GM23338 (cell line): Measurements from ENCODE around the gene EML3. TPM values are rescaled to one million over a fixed set of nuclear protein-coding genes. Genes with fewer than 3 reads are reported as not detected.

Experiments used
- ATAC-seq: fragments of 200-7000 bp; cut with Tn5 transposase; 3 replicates; pipeline ENCODE4 v1.9.1; 2020
- DNase-seq: peaks from one replicate; pipeline ENCODE4 v3.0.0-alpha.2; 2015; ENCODE audit warnings: low spot score
- H2AFZ ChIP-seq: fragments of 200-600 bp; sonication (generic); 2 replicates; pipeline ENCODE4 v1.8.0; 2016; ENCODE audit warnings: antibody characterized with exemption, mild to moderate bottlenecking, moderate library complexity
- H3F3A ChIP-seq: fragments of 200-600 bp; sonication (generic); replicated peaks from 2 replicates; pipeline ENCODE4 v1.8.0; 2017; ENCODE audit warnings: antibody characterized with exemption, mixed run types, low read depth
- H3K27ac ChIP-seq: fragments of 200-600 bp; sonication (generic); 2 replicates; pipeline ENCODE4 v1.6.1; 2016; ENCODE audit warnings: low read depth
- H3K27me3 ChIP-seq: fragments of 200-600 bp; sonication (generic); 2 replicates; pipeline ENCODE4 v1.8.0; 2016; ENCODE audit warnings: mild to moderate bottlenecking, mixed run types, moderate library complexity; ENCODE audit not compliant: insufficient read depth
- H3K36me3 ChIP-seq: fragments of 200-600 bp; sonication (generic); 2 replicates; pipeline ENCODE4 v1.8.0; 2016; ENCODE audit warnings: mild to moderate bottlenecking; ENCODE audit not compliant: insufficient read depth
- H3K4me1 ChIP-seq: fragments of 200-600 bp; sonication (generic); 2 replicates; pipeline ENCODE4 v1.8.0; 2016; ENCODE audit warnings: mild to moderate bottlenecking, moderate library complexity; ENCODE audit not compliant: insufficient read depth
- H3K4me2 ChIP-seq: fragments of 200-600 bp; sonication (generic); 2 replicates; pipeline ENCODE4 v1.7.1; 2017; ENCODE audit warnings: mixed run types
- H3K4me3 ChIP-seq: fragments of 200-600 bp; sonication (generic); 2 replicates; pipeline ENCODE4 v1.6.1; 2016; ENCODE audit warnings: mixed run types
- H3K79me2 ChIP-seq: fragments of 200-600 bp; sonication (generic); replicated peaks from 2 replicates; pipeline ENCODE4 v1.8.0; 2017; ENCODE audit warnings: mild to moderate bottlenecking; ENCODE audit not compliant: insufficient read depth
- H3K9me2 ChIP-seq: fragments of 200-600 bp; sonication (generic); 2 replicates; pipeline ENCODE4 v1.8.0; 2017; ENCODE audit not compliant: insufficient read depth
- H4K20me1 ChIP-seq: fragments of 200-600 bp; sonication (generic); replicated peaks from 2 replicates; pipeline ENCODE4 v1.8.0; 2017; ENCODE audit warnings: mild to moderate bottlenecking; ENCODE audit not compliant: insufficient read depth
- H3K27ac Mint-ChIP-seq: 2 replicates; pipeline ENCODE4 v1.8.0; 2020; ENCODE audit warnings: inconsistent platforms, mild to moderate bottlenecking, moderate library complexity, mixed read lengths
- H3K27me3 Mint-ChIP-seq: 3 replicates; pipeline ENCODE4 v1.8.0; 2022; ENCODE audit warnings: low read depth, mild to moderate bottlenecking, moderate library complexity, mixed read lengths, inconsistent platforms; ENCODE audit not compliant: insufficient read depth, poor library complexity
- H3K36me3 Mint-ChIP-seq: 3 replicates; pipeline ENCODE4 v1.8.0; 2021; ENCODE audit warnings: low read depth, mild to moderate bottlenecking, inconsistent platforms, moderate library complexity, mixed read lengths
- H3K4me1 Mint-ChIP-seq: 3 replicates; pipeline ENCODE4 v1.8.0; 2020; ENCODE audit warnings: mild to moderate bottlenecking, inconsistent platforms, mixed read lengths
- H3K4me3 Mint-ChIP-seq: 3 replicates; pipeline ENCODE4 v1.8.0; 2021; ENCODE audit warnings: moderate library complexity, mild to moderate bottlenecking, inconsistent platforms, mixed read lengths
- H3K9me3 Mint-ChIP-seq: 3 replicates; pipeline ENCODE4 v1.8.0; 2020; ENCODE audit warnings: moderate library complexity, mild to moderate bottlenecking, inconsistent platforms, mixed read lengths
- CREB1 ChIP-seq: fragments of 250-450 bp; sonication (Bioruptor Pico); IDR thresholded peaks from 2 replicates; pipeline ENCODE4 v1.5.0; 2020; ENCODE audit warnings: low read depth, mild to moderate bottlenecking, moderate library complexity
- EZH2 ChIP-seq: fragments of 200-600 bp; sonication (generic); IDR thresholded peaks from one replicate; pipeline ENCODE4 v1.8.0; 2017; ENCODE audit warnings: antibody characterized with exemption, mild to moderate bottlenecking, low read depth; ENCODE audit not compliant: unreplicated experiment
- EZH2phosphoT487 ChIP-seq: fragments of 200-600 bp; sonication (generic); IDR thresholded peaks from one replicate; pipeline ENCODE4 v1.8.1; 2018; ENCODE audit warnings: antibody characterized with exemption; ENCODE audit not compliant: unreplicated experiment
- JUNB ChIP-seq: IDR thresholded peaks from one replicate; pipeline ENCODE4 v1.6.1; 2016; ENCODE audit warnings: antibody characterized with exemption; ENCODE audit not compliant: unreplicated experiment
- NANOG ChIP-seq: IDR thresholded peaks from 2 replicates; pipeline ENCODE4 v1.6.1; 2016; ENCODE audit warnings: antibody characterized with exemption, borderline replicate concordance
- POLR2AphosphoS5 ChIP-seq: IDR thresholded peaks from 2 replicates; pipeline ENCODE4 v1.6.1; 2016; ENCODE audit warnings: antibody characterized with exemption, low read depth
- STAT1 ChIP-seq: IDR thresholded peaks from one replicate; pipeline ENCODE4 v1.6.1; 2016; ENCODE audit warnings: antibody characterized with exemption; ENCODE audit not compliant: unreplicated experiment
- ZNF331 ChIP-seq: fragments of 250-450 bp; sonication (Bioruptor Pico); IDR thresholded peaks from 2 replicates; pipeline ENCODE4 v1.5.0; 2020; ENCODE audit warnings: low read depth, mild to moderate bottlenecking, moderate library complexity
- polyA plus RNA-seq: library from polyadenylated mRNA; unstranded; fragments of >200 nt; fragmentation: Nextera tagmentation; extraction: Ambion mirVana; gene quantifications from 2 replicates; pipeline ENCODE4 v1.2.1, GENCODE V29; 2016
- total RNA-seq: library from RNA; depleted of rRNA; stranded (reverse); fragments of >200 nt; shearing (Covaris generic); gene quantifications from 2 replicates; pipeline ENCODE4 v1.2.3, GENCODE V29; 2014
- TF ChIP-seq, protein P1 (sequence below), 2 experiments: fragments of 200-600 bp in 1 of 2; sonication (generic) in 1 of 2; conservative IDR thresholded peaks; 2 replicates each; pipeline versions ENCODE4 v1.5.1 to v1.6.1; 2016 to 2017; ENCODE audit warnings: antibody characterized with exemption in 2 of 2, low read depth in 2 of 2, mild to moderate bottlenecking in 2 of 2, moderate library complexity in 1 of 2
- TF ChIP-seq, protein P2 (sequence below): fragments of 250-450 bp; sonication (Bioruptor Pico); IDR thresholded peaks from 2 replicates; pipeline ENCODE4 v1.5.0; 2020; ENCODE audit warnings: mild to moderate bottlenecking, moderate library complexity

Gene EML3
- total and polyA plus RNA-seq, 2 experiments from 2014 or later = 15.4 to 17.1 TPM

DNA sequence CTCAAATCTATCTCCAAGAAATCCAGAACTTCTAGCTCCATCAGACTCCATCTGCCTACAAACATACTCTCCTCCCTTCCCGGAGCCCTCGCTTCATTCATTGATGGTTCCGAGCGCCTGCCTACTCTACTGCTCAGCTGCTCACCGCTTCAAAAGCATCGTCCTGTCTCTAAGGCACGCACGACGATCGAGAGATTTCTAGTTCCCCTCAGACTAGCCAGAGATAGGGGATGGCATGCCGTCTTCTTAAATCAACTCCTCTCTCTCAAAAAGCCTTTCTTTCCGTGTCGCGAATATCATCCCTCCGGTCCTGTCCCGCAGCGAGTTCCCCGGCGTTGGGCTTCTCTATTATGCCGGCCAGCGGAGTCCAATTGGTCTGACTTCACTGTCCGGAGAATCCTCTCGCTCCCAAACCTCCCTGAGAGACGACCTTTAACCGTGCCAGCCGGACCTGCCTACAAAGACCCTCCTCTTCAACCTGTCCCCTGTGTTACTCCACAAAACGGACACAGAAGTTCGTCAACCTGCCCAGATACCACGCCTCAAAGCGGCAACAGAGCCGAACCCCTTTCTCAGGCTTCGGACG, 39.5 kb downstream of the EML3 start:
- Mint-ChIP-seq H3K27ac (peak overlapping the region; percentile 99), H3K4me3 (peak overlapping the region; percentile 99), H3K9me3 (no peaks in the 10 kb centered on the region; the same call in 2 of the 3 replicates), H3K4me1 (peaks cover 33% of the 10 kb centered on the region), H3K27me3 (peaks cover 18% of the 10 kb centered on the region), H3K36me3 (peaks cover 75% of the 10 kb centered on the region)
- peak overlapping the region; percentile 79 for H3K4me3 ChIP-seq
- ATAC-seq = peak; percentile 2; the same call in 2 of the 3 replicates
- H4K20me1 ChIP-seq = peaks cover 48% of the 10 kb centered on the region
- no peaks in the 10 kb centered on the region for H3K27me3 ChIP-seq
- H3K4me1 ChIP-seq = peaks cover 24% of the 10 kb centered on the region
- peak overlapping the region; percentile 7 for H3K27ac ChIP-seq
- H3K9me2 ChIP-seq = no peaks in the 10 kb centered on the region
- no peak overlapping the region for H2AFZ ChIP-seq
- H3K36me3 ChIP-seq = peaks cover 46% of the 10 kb centered on the region
- H3K4me2 ChIP-seq = peak overlapping the region; percentile 99
- peak; percentile 26 for DNase-seq
- H3K79me2 ChIP-seq = peaks cover 55% of the 10 kb centered on the region
- H3F3A ChIP-seq = peaks cover 57% of the 10 kb centered on the region
- TF ChIP-seq, protein P1, sequence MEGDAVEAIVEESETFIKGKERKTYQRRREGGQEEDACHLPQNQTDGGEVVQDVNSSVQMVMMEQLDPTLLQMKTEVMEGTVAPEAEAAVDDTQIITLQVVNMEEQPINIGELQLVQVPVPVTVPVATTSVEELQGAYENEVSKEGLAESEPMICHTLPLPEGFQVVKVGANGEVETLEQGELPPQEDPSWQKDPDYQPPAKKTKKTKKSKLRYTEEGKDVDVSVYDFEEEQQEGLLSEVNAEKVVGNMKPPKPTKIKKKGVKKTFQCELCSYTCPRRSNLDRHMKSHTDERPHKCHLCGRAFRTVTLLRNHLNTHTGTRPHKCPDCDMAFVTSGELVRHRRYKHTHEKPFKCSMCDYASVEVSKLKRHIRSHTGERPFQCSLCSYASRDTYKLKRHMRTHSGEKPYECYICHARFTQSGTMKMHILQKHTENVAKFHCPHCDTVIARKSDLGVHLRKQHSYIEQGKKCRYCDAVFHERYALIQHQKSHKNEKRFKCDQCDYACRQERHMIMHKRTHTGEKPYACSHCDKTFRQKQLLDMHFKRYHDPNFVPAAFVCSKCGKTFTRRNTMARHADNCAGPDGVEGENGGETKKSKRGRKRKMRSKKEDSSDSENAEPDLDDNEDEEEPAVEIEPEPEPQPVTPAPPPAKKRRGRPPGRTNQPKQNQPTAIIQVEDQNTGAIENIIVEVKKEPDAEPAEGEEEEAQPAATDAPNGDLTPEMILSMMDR (conservative IDR thresholded peaks at IDR 0.05; ENCODE audit: low read depth in 2 of 2) = no peak
- TF ChIP-seq EZH2 (no peak), EZH2phosphoT487 (no peak), JUNB (no peak), STAT1 (no peak), CREB1 (no peak), POLR2AphosphoS5 (no peak), ZNF331 (CRISPR knock-in tag) (no peak), NANOG (no peak)
- TF ChIP-seq, protein P2, sequence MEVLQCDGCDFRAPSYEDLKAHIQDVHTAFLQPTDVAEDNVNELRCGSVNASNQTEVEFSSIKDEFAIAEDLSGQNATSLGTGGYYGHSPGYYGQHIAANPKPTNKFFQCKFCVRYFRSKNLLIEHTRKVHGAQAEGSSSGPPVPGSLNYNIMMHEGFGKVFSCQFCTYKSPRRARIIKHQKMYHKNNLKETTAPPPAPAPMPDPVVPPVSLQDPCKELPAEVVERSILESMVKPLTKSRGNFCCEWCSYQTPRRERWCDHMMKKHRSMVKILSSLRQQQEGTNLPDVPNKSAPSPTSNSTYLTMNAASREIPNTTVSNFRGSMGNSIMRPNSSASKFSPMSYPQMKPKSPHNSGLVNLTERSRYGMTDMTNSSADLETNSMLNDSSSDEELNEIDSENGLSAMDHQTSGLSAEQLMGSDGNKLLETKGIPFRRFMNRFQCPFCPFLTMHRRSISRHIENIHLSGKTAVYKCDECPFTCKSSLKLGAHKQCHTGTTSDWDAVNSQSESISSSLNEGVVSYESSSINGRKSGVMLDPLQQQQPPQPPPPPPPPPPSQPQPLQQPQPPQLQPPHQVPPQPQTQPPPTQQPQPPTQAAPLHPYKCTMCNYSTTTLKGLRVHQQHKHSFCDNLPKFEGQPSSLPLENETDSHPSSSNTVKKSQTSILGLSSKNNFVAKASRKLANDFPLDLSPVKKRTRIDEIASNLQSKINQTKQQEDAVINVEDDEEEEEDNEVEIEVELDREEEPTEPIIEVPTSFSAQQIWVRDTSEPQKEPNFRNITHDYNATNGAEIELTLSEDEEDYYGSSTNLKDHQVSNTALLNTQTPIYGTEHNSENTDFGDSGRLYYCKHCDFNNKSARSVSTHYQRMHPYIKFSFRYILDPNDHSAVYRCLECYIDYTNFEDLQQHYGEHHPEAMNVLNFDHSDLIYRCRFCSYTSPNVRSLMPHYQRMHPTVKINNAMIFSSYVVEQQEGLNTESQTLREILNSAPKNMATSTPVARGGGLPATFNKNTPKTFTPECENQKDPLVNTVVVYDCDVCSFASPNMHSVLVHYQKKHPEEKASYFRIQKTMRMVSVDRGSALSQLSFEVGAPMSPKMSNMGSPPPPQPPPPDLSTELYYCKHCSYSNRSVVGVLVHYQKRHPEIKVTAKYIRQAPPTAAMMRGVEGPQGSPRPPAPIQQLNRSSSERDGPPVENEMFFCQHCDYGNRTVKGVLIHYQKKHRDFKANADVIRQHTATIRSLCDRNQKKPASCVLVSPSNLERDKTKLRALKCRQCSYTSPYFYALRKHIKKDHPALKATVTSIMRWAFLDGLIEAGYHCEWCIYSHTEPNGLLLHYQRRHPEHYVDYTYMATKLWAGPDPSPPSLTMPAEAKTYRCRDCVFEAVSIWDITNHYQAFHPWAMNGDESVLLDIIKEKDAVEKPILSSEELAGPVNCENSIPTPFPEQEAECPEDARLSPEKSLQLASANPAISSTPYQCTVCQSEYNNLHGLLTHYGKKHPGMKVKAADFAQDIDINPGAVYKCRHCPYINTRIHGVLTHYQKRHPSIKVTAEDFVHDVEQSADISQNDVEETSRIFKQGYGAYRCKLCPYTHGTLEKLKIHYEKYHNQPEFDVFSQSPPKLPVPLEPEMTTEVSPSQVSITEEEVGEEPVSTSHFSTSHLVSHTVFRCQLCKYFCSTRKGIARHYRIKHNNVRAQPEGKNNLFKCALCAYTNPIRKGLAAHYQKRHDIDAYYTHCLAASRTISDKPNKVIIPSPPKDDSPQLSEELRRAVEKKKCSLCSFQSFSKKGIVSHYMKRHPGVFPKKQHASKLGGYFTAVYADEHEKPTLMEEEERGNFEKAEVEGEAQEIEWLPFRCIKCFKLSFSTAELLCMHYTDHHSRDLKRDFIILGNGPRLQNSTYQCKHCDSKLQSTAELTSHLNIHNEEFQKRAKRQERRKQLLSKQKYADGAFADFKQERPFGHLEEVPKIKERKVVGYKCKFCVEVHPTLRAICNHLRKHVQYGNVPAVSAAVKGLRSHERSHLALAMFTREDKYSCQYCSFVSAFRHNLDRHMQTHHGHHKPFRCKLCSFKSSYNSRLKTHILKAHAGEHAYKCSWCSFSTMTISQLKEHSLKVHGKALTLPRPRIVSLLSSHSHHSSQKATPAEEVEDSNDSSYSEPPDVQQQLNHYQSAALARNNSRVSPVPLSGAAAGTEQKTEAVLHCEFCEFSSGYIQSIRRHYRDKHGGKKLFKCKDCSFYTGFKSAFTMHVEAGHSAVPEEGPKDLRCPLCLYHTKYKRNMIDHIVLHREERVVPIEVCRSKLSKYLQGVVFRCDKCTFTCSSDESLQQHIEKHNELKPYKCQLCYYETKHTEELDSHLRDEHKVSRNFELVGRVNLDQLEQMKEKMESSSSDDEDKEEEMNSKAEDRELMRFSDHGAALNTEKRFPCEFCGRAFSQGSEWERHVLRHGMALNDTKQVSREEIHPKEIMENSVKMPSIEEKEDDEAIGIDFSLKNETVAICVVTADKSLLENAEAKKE (CRISPR knock-in tag) = no peak
